GM12891 (cell line): ENCODE results near the gene NBPF9.
"Not testable (repeated sequence)": the region's sequence is repeated elsewhere in the genome, so short reads cannot be mapped to it uniquely, and the experiment has no call there.

Experiments
- PAX5 ChIP-seq: IDR thresholded peaks from 2 replicates; pipeline ENCODE4 v1.6.1; 2011; ENCODE audit warnings: low read length, moderate library complexity, mild to moderate bottlenecking; ENCODE audit not compliant: insufficient read depth, severe bottlenecking
- POLR2A ChIP-seq: IDR thresholded peaks from 2 replicates; pipeline ENCODE4 v1.6.1; 2011; ENCODE audit warnings: low read depth, low read length, control low read depth
- POLR2AphosphoS5 ChIP-seq: IDR thresholded peaks from 2 replicates; pipeline ENCODE4 v1.6.1; 2011; ENCODE audit warnings: low read depth, low read length, control low read depth
- SPI1 ChIP-seq: IDR thresholded peaks from 2 replicates; pipeline ENCODE4 v1.6.1; 2011; ENCODE audit warnings: low read depth, low read length, control low read depth
- TAF1 ChIP-seq: IDR thresholded peaks from 2 replicates; pipeline ENCODE4 v1.6.1; 2011; ENCODE audit warnings: low read depth, low read length, control low read depth

DNA sequence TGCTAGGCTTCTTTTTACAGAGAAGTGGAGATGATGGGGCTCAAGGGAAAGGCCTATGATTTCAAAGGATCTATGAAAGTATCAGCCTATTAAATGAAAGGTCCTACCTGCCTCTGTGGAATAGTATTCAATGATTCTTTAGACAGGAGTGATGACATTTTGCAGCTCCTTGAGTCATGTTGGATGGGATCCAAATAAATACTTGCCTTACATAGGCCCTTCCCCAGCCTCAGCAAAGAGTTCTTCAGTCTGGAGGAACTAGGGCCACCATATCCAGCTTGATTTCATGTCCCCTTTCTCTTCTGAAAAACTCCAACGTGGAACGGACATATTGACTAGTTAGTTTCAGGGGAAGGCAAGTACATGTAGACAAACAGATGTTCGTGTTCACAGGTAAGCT lies 87.8 kb downstream of the NBPF9 start:
- not testable (repeated sequence) for TF ChIP-seq TAF1, POLR2AphosphoS5, POLR2A, SPI1, PAX5
